Hematopoietic multipotent progenitor cell treated with erythropoietin and hydrocortisone succinate and interleukin-3 and kit ligand, for 15 days (in vitro differentiated cells): ENCODE results near the gene AKAP13.

Experiments used
- DNase-seq: peaks from one replicate; pipeline ENCODE4 v3.0.0-alpha.2; 2015; ENCODE audit warnings: low spot score

Gene AKAP13

GRCh38 chr15:85389306-85389650 is 8.9 kb downstream of the AKAP13 start:
- DNase-seq, result no peak

- no peak for DNase-seq
Measured at GRCh38 chr15:85389772-85390171, 9.4 kb downstream of the AKAP13 start.

GRCh38 chr15:85393210-85393609 is 12.8 kb downstream of the AKAP13 start:
- DNase-seq, result no peak

- DNase-seq, result no peak
Measured at GRCh38 chr15:85394554-85395333, 14.3 kb downstream of the AKAP13 start.

GRCh38 chr15:85396554-85396953 is 16.2 kb downstream of the AKAP13 start:
- DNase-seq, result no peak

- no peak for DNase-seq
Measured at GRCh38 chr15:85397151-85397550, 16.7 kb downstream of the AKAP13 start.

- no peak for DNase-seq
Measured at GRCh38 chr15:85397926-85398325, 17.5 kb downstream of the AKAP13 start.

- DNase-seq, result no peak
Measured at GRCh38 chr15:85398822-85399221, 18.4 kb downstream of the AKAP13 start.

- no peak for DNase-seq
Measured at GRCh38 chr15:85399627-85400026, 19.2 kb downstream of the AKAP13 start.

GRCh38 chr15:85400606-85401005 is 20.2 kb downstream of the AKAP13 start:
- DNase-seq, result no peak

GRCh38 chr15:85401108-85401774 is 20.8 kb downstream of the AKAP13 start:
- DNase-seq, result no peak

GRCh38 chr15:85402195-85402881 is 21.9 kb downstream of the AKAP13 start:
- DNase-seq, result no peak

- no peak for DNase-seq
Measured at GRCh38 chr15:85403745-85404144, 23.3 kb downstream of the AKAP13 start.

- no peak for DNase-seq
Measured at GRCh38 chr15:85404176-85404917, 23.9 kb downstream of the AKAP13 start.

- DNase-seq, result no peak
Measured at GRCh38 chr15:85404918-85405866, 24.8 kb downstream of the AKAP13 start.

GRCh38 chr15:85406916-85407315 is 26.5 kb downstream of the AKAP13 start:
- no peak for DNase-seq

- DNase-seq, result no peak
Measured at GRCh38 chr15:85407421-85408269, 27.2 kb downstream of the AKAP13 start.

- DNase-seq, result no peak
Measured at GRCh38 chr15:85408270-85408746, 27.9 kb downstream of the AKAP13 start.

GRCh38 chr15:85412066-85412465 is 31.7 kb downstream of the AKAP13 start:
- DNase-seq, result no peak
